SK-N-SH (cell line): ENCODE results near the gene OR5M8. TPM values are rescaled to one million over a fixed set of nuclear protein-coding genes. Genes with fewer than 3 reads are reported as not detected.

Experiments used
- CTCF ChIA-PET: fragments of 300-600, 350-600 bp; formaldehyde crosslinking; extraction: SDS; loops from one replicate; lab custom pipeline; 2021; lab: Yijun Ruan, JAX
- POLR2A ChIA-PET: fragments of 350-600 bp; sonication (Branson Sonifier 250); formaldehyde crosslinking; extraction: SDS; loops from one replicate; lab custom pipeline; 2020; ENCODE audit warnings: antibody characterized with exemption, inconsistent platforms; lab: Yijun Ruan, JAX
- DNase-seq: peaks from one replicate; pipeline ENCODE4 v3.0.0; 2012
- H2AFZ ChIP-seq: fragments of 200-600 bp; sonication (generic); 2 replicates; pipeline ENCODE4 v1.8.1; 2016; ENCODE audit warnings: antibody characterized with exemption, mild to moderate bottlenecking, low read depth
- H3F3A ChIP-seq: fragments of 200-600 bp; sonication (generic); replicated peaks from 2 replicates; pipeline ENCODE3; 2016; ENCODE audit warnings: antibody characterized with exemption, mild to moderate bottlenecking; ENCODE audit not compliant: insufficient read depth
- H3K27ac ChIP-seq, 2 experiments: fragments of 200-500 bp in 1 of 2; fragments of 200-600 bp in 1 of 2; sonication (Bioruptor generic) in 1 of 2; sonication (generic), shearing (Covaris generic) in 1 of 2; 2 replicates each; pipeline versions ENCODE4 v1.5.1 to v1.6.1; 2014 to 2016; ENCODE audit warnings: low read depth in 2 of 2, inconsistent platforms in 1 of 2, low read length in 1 of 2, mild to moderate bottlenecking in 1 of 2, mixed read lengths in 1 of 2
- H3K27me3 ChIP-seq: fragments of 200-600 bp; sonication (generic), shearing (Covaris generic); 2 replicates; pipeline ENCODE4 v1.6.1; 2016; ENCODE audit warnings: mixed run types; ENCODE audit not compliant: insufficient read depth
- H3K36me3 ChIP-seq, 2 experiments: fragments of 200-500 bp in 1 of 2; fragments of 200-600 bp in 1 of 2; sonication (Bioruptor generic) in 1 of 2; sonication (generic) in 1 of 2; replicated peaks in 1 of 2; 2 replicates each; pipeline versions ENCODE3 to v1.5.1; 2014 to 2016; ENCODE audit warnings: low read length in 1 of 2, mild to moderate bottlenecking in 1 of 2; ENCODE audit not compliant: insufficient read depth in 2 of 2, control insufficient read depth in 1 of 2
- H3K4me1 ChIP-seq, 2 experiments: fragments of 200-500 bp in 1 of 2; fragments of 200-600 bp in 1 of 2; sonication (Bioruptor generic) in 1 of 2; sonication (generic), shearing (Covaris generic) in 1 of 2; 2 replicates each; pipeline versions ENCODE4 v1.5.1 to v1.6.1; 2014 to 2016; ENCODE audit warnings: low read depth in 1 of 2, low read length in 1 of 2, mixed run types in 1 of 2; ENCODE audit not compliant: insufficient read depth in 2 of 2, control insufficient read depth in 1 of 2
- H3K4me2 ChIP-seq: fragments of 200-600 bp; sonication (generic), shearing (Covaris generic); 2 replicates; pipeline ENCODE4 v1.6.1; 2017; ENCODE audit warnings: mixed run types
- H3K4me3 ChIP-seq, 2 experiments: fragments of 200-500 bp in 1 of 2; fragments of 200-600 bp in 1 of 2; sonication (Bioruptor generic) in 1 of 2; sonication (generic), shearing (Covaris generic) in 1 of 2; 2 replicates each; pipeline versions ENCODE4 v1.5.1 to v1.8.1; 2014 to 2016; ENCODE audit warnings: low read depth in 2 of 2, inconsistent platforms in 1 of 2, low read length in 1 of 2, mild to moderate bottlenecking in 1 of 2, mixed read lengths in 1 of 2, moderate library complexity in 1 of 2
- H3K79me2 ChIP-seq: fragments of 200-600 bp; sonication (generic); 2 replicates; pipeline ENCODE4 v1.8.1; 2017; ENCODE audit warnings: mild to moderate bottlenecking; ENCODE audit not compliant: insufficient read depth
- H3K9ac ChIP-seq: fragments of 200-600 bp; sonication (generic); 2 replicates; pipeline ENCODE4 v1.6.1; 2017; ENCODE audit warnings: mixed run types
- H3K9me2 ChIP-seq: fragments of 200-600 bp; sonication (generic); 2 replicates; pipeline ENCODE4 v1.6.1; 2017; ENCODE audit warnings: mixed run types
- H3K9me3 ChIP-seq: fragments of 200-600 bp; sonication (generic); 2 replicates; pipeline ENCODE4 v1.6.1; 2017; ENCODE audit warnings: mixed run types, mild to moderate bottlenecking, moderate library complexity
- H4K20me1 ChIP-seq: fragments of 200-600 bp; sonication (generic); 2 replicates; pipeline ENCODE4 v1.6.1; 2017; ENCODE audit warnings: mild to moderate bottlenecking, mixed run types; ENCODE audit not compliant: insufficient read depth
- CTCF ChIP-seq: fragments of 200-600 bp; sonication (generic); IDR thresholded peaks from 2 replicates; pipeline ENCODE4 v1.6.1; 2017; ENCODE audit warnings: antibody characterized with exemption, mild to moderate bottlenecking, moderate library complexity
- FOXM1 ChIP-seq: IDR thresholded peaks from 2 replicates; pipeline ENCODE4 v1.4.0; 2012; ENCODE audit warnings: low read depth, mild to moderate bottlenecking
- IRF3 ChIP-seq: fragments of 150-350 bp; IDR thresholded peaks from 2 replicates; pipeline ENCODE4 v1.6.1; 2016; ENCODE audit warnings: mild to moderate bottlenecking, low read depth, low read length
- JUND ChIP-seq: IDR thresholded peaks from 2 replicates; pipeline ENCODE4 v1.4.0; 2012
- MAX ChIP-seq: IDR thresholded peaks from 2 replicates; pipeline ENCODE4 v1.4.0; 2012; ENCODE audit warnings: low read depth
- MEF2A ChIP-seq: IDR thresholded peaks from 2 replicates; pipeline ENCODE4 v1.4.0; 2012; ENCODE audit warnings: low read depth, borderline replicate concordance
- MXI1 ChIP-seq: IDR thresholded peaks from 2 replicates; pipeline ENCODE4 v1.6.1; 2012; ENCODE audit warnings: mild to moderate bottlenecking, low read depth, low read length, improper control_type of control experiment
- NRF1 ChIP-seq: IDR thresholded peaks from 2 replicates; pipeline ENCODE4 v1.6.1; 2012; ENCODE audit warnings: low read depth, mild to moderate bottlenecking, low read length
- PBX3 ChIP-seq: IDR thresholded peaks from 2 replicates; pipeline ENCODE4; 2012
- RCOR1 ChIP-seq: fragments of 150-350 bp; IDR thresholded peaks from 2 replicates; pipeline ENCODE4 v1.6.1; 2017; ENCODE audit warnings: antibody characterized with exemption, low read length
- RFX5 ChIP-seq: IDR thresholded peaks from 2 replicates; pipeline ENCODE4 v1.6.1; 2012; ENCODE audit warnings: mild to moderate bottlenecking, improper control_type of control experiment, low read length
- RXRA ChIP-seq: IDR thresholded peaks from 2 replicates; pipeline ENCODE4 v1.4.0; 2012; ENCODE audit warnings: low read depth, mild to moderate bottlenecking, borderline replicate concordance
- SIN3A ChIP-seq: IDR thresholded peaks from 2 replicates; pipeline ENCODE4 v1.6.1; 2012; ENCODE audit warnings: low read depth, mild to moderate bottlenecking, low read length, moderate library complexity, borderline replicate concordance
- TCF12 ChIP-seq: IDR thresholded peaks from 2 replicates; pipeline ENCODE4 v1.4.0; 2012
- USF2 ChIP-seq: fragments of 150-350 bp; IDR thresholded peaks from 2 replicates; pipeline ENCODE4 v1.6.1; 2017; ENCODE audit warnings: antibody characterized with exemption, low read length, low read depth, borderline replicate concordance
- YY1 ChIP-seq: IDR thresholded peaks from 2 replicates; pipeline ENCODE4 v1.4.0; 2012; ENCODE audit warnings: low read depth, mild to moderate bottlenecking
- ZBTB33 ChIP-seq: IDR thresholded peaks from 2 replicates; pipeline ENCODE4 v1.4.0; 2012; ENCODE audit warnings: low read depth, borderline replicate concordance
- WGBS: methylation state at CpG from one replicate; pipeline ENCODE4 v1.1.6; 2017; ENCODE audit warnings: low lambda C conversion rate; 5-methylcytosine and 5-hydroxymethylcytosine counted together
- polyA plus RNA-seq, 3 experiments: library from polyadenylated mRNA; depleted of rRNA; stranded (reverse); fragments of >200 nt; gene quantifications; 2 replicates each; pipeline ENCODE4 v1.2.3, GENCODE V29; 2012

The OR5M8 gene
- polyA plus RNA-seq, 1 of the 3 experiments (the other 2 are of a cell fraction) = not detected

GRCh38 chr11:56486801-56487200 lies 4.4 kb downstream of the OR5M8 start:
- CTCF ChIA-PET = no interaction called here
- Histone ChIP-seq H3K4me1 (no peaks in the 10 kb centered on the region), H3K36me3 (no peaks in the 10 kb centered on the region), H3K4me2 (no peak overlapping the region), H3K27ac (no peak overlapping the region), H3K9ac (no peak overlapping the region), H3K27me3 (no peaks in the 10 kb centered on the region)
- TF ChIP-seq FOXM1 = no peak
- TF ChIP-seq YY1 = no peak
- no peak for TF ChIP-seq NRF1
- TF ChIP-seq MEF2A = no peak
- no peak for TF ChIP-seq RCOR1
- TF ChIP-seq MXI1 = no peak
- TF ChIP-seq PBX3 = no peak
- TF ChIP-seq USF2 = no peak
- no peak for TF ChIP-seq JUND
- no peak for TF ChIP-seq IRF3
- TF ChIP-seq, all 33 proteins: peak for 0
- Histone ChIP-seq H3F3A (no peaks in the 10 kb centered on the region), H3K9me2 (no peaks in the 10 kb centered on the region), H4K20me1 (no peaks in the 10 kb centered on the region), H3K79me2 (no peaks in the 10 kb centered on the region), H2AFZ (no peak overlapping the region), H3K4me3 (no peak overlapping the region), H3K9me3 (no peaks in the 10 kb centered on the region)
- no peak for DNase-seq
- POLR2A ChIA-PET = no interaction called here
- WGBS = 0% methylated on average over 3 of the region's 3 CpGs

GRCh38 chr11:56474729-56475235 lies 16.4 kb downstream of the OR5M8 start:
- H3K27me3 ChIP-seq = no peaks in the 10 kb centered on the region
- no peaks in the 10 kb centered on the region for H3F3A ChIP-seq
- no peaks in the 10 kb centered on the region for H3K79me2 ChIP-seq
- H3K9ac ChIP-seq = no peak overlapping the region
- H3K9me3 ChIP-seq = no peaks in the 10 kb centered on the region
- no peaks in the 10 kb centered on the region; the same call in 1 of the 2 replicates for H3K9me2 ChIP-seq
- no peaks in the 10 kb centered on the region for H4K20me1 ChIP-seq
- H3K4me1 ChIP-seq = no peaks in the 10 kb centered on the region
- WGBS = 0% methylated on average over 1 of the region's 1 CpG
- ChIA-PET POLR2A (no interaction called here), CTCF (no interaction called here)
- no peak overlapping the region for H3K4me2 ChIP-seq
- no peak overlapping the region for H3K4me3 ChIP-seq
- H3K27ac ChIP-seq = no peak overlapping the region
- no peak for DNase-seq
- no peaks in the 10 kb centered on the region for H3K36me3 ChIP-seq
- no peak overlapping the region for H2AFZ ChIP-seq
- TF ChIP-seq SIN3A = no peak
- no peak for TF ChIP-seq TCF12
- TF ChIP-seq FOXM1 = no peak
- no peak for TF ChIP-seq NRF1
- no peak for TF ChIP-seq RFX5
- TF ChIP-seq MAX = no peak
- TF ChIP-seq YY1 = no peak
- no peak for TF ChIP-seq RCOR1
- TF ChIP-seq ZBTB33 = no peak
- TF ChIP-seq IRF3 = no peak
- no peak for TF ChIP-seq USF2
- no peak for TF ChIP-seq RXRA
- no peak for TF ChIP-seq CTCF
